Midbrain (tissue), 1 donor: Measurements from ENCODE around the gene HBA2.
"Not testable (repeated sequence)": the region's sequence is repeated elsewhere in the genome, so short reads cannot be mapped to it uniquely, and the experiment has no call there.

Source experiments
- DNase-seq: peaks from one replicate; lab custom pipeline; 2025; lab: John Stamatoyannopoulos, UW

HBA2 gene

DNA sequence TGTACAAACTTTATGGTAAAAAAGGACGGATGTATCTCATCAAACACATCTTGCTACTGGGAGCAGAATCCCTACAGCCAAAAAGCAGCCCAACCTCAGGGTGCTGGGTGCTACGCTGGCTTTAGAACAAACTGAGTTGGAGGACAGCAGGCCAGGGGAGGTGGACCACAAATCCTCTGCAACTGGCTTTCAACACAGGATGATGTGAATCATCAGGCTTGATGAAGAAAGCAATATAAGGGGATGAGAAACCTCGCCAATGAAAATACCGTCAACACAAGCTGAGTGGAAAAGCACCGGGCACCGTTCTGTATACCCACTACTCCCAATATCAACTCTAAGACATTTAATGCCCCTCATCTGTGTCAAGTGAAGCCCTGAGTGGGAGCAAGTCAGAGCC lies 21.8 kb downstream of the HBA2 start:
- DNase-seq: no peak

DNA sequence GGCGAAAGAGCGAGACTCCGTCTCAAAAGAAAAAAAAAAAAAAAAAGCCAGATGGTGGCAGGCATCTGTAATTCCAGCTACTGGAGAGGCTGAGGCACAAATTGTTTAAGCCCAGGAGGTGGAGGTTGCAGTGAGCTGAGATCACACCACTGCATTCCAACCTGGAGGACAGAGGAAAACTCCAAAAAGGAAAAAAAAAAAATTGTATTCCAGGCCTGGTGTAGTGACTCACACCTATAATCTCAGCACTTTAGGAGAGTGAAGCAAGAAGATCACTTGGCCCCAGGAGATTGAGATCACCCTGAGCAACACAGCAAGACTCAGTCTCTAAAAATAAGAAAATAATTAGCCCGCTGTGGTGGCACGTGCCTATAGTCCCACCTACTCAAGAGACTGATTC lies 27.7 kb downstream of the HBA2 start:
- DNase-seq: no peak

DNA sequence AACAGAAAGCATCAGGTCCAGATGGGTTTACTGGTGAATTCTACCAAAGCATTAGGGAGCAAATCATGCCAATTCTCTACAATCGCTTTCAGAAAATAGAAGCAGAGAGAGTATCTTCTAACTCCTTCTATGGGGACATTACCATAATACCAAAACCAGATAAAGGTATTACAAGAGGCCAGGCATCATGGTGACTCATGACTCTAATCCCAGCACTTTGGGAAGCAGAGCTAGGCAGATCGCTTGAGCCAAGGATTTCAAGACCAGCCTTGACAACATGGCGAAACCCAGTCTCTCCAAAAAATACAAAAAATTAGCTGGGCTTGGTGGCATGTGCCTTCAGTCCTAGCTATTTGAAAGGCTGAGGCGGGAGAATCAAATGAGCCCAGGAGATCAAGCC lies 30.6 kb downstream of the HBA2 start:
- DNase-seq: no peak

DNA sequence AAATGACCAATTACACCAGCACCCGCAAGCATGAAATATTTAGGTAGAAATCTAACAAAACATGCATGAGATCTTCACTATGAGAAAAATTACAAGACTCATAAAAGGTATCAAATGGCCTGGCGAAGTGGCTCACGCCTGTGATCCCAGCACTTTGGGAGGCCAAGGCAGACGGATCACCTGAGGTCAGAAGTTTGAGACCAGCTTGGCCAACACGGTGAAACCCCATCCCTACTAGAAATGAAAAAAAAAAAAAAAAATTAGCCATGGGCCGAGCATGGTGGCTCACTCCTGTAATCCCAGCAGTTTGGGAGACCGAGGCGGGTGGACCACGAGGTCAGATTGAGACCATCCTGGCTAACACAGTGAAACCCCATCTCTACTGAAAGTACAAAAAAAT lies 31.4 kb downstream of the HBA2 start:
- not testable (repeated sequence) for DNase-seq

DNA sequence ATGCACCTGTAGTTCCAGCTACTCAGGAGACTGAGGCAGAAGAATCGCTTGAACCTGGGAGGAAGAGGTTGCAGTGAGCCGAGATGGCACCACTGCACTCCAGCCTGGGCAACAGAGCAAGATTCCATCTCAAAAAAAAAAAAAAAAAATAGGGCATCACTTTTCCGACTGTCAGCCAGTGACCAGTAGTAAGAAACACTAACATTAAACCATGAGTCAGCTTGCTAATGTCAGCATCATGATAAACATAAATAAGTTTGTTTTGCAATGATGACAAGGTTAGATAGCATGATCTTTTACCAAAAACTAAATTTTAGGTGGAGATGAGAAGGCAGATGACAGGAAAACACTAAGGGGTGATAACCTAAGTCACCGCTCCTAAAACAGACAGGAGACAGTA lies 36.7 kb downstream of the HBA2 start:
- DNase-seq: not testable (repeated sequence)

DNA sequence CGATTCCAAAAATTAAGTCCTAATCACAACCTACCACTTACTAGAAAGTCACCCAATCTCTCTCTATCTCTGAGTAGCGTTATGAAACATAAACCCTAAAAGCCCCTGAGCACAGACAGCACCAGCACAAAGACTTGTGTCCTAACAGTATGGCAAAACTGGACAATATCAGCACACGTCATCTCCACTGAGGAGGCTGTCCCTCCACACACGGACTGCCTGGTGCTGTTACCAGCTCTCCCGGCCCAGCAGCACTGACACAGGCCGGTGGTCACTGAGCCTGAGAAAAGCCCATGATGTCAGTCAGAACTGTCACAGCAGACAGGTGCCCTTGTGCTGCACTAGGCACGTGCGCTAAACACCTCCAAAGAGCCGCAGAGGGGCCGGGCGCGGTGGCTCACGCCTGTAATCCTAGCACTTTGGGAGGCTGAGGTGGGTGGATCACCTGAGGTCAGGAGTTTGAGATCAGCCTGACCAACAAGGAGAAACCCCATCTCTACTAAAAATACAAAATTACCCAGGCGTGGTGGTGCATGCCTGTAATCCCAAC lies 39.0 kb downstream of the HBA2 start:
- DNase-seq: not testable (repeated sequence)

DNA sequence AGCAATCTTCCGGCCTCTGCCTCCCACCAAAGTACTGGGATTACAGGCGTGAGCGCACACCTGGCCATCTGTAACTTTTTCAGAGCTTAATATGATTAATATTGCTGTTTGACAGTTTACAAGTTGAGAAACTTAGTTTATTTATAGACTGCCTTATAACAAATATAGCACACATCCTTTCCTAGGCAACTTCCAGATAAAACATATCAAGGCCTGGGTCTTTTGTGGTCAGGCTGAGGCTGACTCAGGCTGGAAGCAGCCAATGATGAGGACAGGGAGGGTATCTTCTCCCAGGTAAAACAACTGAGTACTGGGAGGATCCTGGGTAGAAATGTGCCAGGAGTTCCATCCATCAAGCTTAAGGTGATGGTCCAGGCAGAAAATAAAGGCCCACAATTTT lies 40.3 kb downstream of the HBA2 start:
- DNase-seq: no peak

DNA sequence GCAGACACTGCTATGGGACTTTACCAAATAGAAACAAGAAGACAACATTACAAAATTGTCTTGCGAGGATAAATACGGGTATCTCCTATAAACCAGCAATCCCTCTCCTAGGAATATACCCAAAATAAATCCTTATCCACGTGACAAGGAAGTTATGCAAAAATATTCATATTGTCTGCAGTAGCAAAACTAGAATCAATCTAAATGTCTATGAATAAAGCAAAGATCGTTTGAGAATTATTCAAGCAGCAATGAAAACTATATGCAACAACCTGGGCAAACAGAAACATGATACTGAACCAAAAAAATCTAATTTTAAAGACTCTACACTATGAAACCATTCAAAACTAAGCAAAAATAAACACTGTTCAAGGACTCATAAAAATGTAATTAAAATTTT lies 47.3 kb downstream of the HBA2 start:
- no peak for DNase-seq
